ENCODE measurements around the gene NF1. TPM values are rescaled to one million over a fixed set of nuclear protein-coding genes. Genes with fewer than 3 reads are reported as not detected.

Gene NF1
- total RNA-seq, 1 experiment from 2014 or later, result 35.4 TPM

DNA sequence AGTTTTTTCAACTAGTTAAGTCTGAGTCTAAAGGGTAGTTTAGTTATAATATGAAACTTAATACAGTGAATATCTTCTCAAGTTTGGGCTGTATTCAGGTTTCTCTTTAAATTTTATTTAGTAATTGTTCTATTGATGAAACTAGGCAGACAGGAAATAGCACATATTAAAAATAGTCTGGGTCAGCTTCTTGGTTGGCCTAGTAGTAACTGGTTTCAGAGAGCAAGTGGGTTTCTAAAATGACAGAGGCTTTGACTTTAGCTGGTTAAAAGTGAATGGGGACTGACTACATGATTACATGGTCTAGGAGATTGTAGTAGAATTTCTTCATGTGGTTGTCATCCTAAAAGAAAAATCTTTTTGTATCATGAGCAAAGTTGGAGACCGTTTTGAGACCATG lies 155.5 kb downstream of the NF1 start:
- H3K27me3 Mint-ChIP-seq (ENCODE audit: low read depth), result no peaks in the 10 kb centered on the region
- ChIA-PET CTCF (interaction anchor here (1.5 kb wide), 1 partner anchor 12 kb away, joined by 5 read pairs; no protein-coding TSS in a partner anchor), POLR2A (interaction anchor here (0.6 kb wide), 1 partner anchor 107 kb away, joined by 3 read pairs; no protein-coding TSS in a partner anchor)
- no peak overlapping the region for H3K4me3 Mint-ChIP-seq
- ATAC-seq, result no peak
- no peaks in the 10 kb centered on the region for H3K9me3 Mint-ChIP-seq
- TF ChIP-seq, protein P1, sequence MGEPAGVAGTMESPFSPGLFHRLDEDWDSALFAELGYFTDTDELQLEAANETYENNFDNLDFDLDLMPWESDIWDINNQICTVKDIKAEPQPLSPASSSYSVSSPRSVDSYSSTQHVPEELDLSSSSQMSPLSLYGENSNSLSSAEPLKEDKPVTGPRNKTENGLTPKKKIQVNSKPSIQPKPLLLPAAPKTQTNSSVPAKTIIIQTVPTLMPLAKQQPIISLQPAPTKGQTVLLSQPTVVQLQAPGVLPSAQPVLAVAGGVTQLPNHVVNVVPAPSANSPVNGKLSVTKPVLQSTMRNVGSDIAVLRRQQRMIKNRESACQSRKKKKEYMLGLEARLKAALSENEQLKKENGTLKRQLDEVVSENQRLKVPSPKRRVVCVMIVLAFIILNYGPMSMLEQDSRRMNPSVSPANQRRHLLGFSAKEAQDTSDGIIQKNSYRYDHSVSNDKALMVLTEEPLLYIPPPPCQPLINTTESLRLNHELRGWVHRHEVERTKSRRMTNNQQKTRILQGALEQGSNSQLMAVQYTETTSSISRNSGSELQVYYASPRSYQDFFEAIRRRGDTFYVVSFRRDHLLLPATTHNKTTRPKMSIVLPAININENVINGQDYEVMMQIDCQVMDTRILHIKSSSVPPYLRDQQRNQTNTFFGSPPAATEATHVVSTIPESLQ (CRISPR knock-in tag; IDR thresholded peaks at IDR 0.05), result no peak
- TF ChIP-seq FOXK1 (CRISPR knock-in tag; IDR thresholded peaks at IDR 0.05) (no peak), NFYB (CRISPR knock-in tag; conservative IDR thresholded peaks at IDR 0.05; ENCODE audit: low read depth) (no peak), NFE2L1 (CRISPR knock-in tag; IDR thresholded peaks at IDR 0.05) (no peak), NFATC4 (CRISPR knock-in tag; IDR thresholded peaks at IDR 0.05) (no peak), CREM (CRISPR knock-in tag; IDR thresholded peaks at IDR 0.05) (no peak), TP53 (CRISPR knock-in tag; IDR thresholded peaks at IDR 0.05) (no peak), KAT7 (CRISPR knock-in tag; IDR thresholded peaks at IDR 0.05; ENCODE audit: borderline replicate concordance) (no peak)
- peaks cover 22% of the 10 kb centered on the region for H3K4me1 Mint-ChIP-seq
- peak overlapping the region; percentile 20; the same call in 1 of the 2 replicates for H3K27ac Mint-ChIP-seq
- DNase-seq (ENCODE audit: low spot score), result no peak
- H3K36me3 Mint-ChIP-seq, result 0 out of 2 replicates have a peak, but pooled peaks cover 4% of the 10 kb centered on the region

GRCh38 chr17:31251105-31251969 lies 156.6 kb downstream of the NF1 start:
- Mint-ChIP-seq H3K27ac (peak overlapping the region; percentile 61; the same call in 1 of the 2 replicates), H3K36me3 (0 out of 2 replicates have a peak, but pooled peaks cover 4% of the 10 kb centered on the region), H3K27me3 (ENCODE audit: low read depth) (no peaks in the 10 kb centered on the region), H3K4me3 (no peak overlapping the region), H3K4me1 (peaks cover 11% of the 10 kb centered on the region), H3K9me3 (no peaks in the 10 kb centered on the region)
- TF ChIP-seq, protein P2, sequence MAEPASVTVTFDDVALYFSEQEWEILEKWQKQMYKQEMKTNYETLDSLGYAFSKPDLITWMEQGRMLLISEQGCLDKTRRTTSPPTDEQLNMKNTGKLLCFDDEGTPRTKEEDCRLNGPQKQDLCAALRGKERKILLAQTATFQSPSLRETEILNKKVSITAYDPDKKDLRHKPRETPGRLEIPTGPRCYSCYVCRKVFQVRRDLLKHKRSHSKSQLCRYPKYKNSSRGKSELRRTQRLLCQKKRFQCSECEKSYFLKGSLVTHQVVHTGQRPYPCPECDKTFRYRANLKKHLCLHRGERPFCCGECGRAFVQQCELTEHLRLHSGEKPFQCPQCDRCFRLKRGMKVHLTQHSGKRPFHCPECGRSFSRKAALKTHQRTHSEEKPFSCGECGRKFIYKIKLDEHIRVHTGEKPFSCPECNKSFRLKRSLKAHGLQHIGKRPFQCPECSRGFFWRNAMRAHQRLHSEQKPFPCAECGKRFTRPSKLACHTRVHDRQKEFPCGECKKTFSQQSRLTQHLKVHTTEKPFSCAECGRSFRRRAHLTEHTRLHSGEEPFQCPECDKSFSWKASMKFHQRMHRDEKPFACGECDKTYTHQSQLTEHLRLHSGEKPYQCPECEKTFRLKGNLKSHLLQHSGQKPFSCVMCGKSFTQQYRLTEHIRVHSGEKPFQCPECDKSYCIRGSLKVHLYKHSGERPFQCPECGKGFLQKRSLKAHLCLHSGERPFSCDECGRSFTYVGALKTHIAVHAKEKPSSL (CRISPR knock-in tag; conservative IDR thresholded peaks at IDR 0.05), result no peak
- TF ChIP-seq, protein P3, sequence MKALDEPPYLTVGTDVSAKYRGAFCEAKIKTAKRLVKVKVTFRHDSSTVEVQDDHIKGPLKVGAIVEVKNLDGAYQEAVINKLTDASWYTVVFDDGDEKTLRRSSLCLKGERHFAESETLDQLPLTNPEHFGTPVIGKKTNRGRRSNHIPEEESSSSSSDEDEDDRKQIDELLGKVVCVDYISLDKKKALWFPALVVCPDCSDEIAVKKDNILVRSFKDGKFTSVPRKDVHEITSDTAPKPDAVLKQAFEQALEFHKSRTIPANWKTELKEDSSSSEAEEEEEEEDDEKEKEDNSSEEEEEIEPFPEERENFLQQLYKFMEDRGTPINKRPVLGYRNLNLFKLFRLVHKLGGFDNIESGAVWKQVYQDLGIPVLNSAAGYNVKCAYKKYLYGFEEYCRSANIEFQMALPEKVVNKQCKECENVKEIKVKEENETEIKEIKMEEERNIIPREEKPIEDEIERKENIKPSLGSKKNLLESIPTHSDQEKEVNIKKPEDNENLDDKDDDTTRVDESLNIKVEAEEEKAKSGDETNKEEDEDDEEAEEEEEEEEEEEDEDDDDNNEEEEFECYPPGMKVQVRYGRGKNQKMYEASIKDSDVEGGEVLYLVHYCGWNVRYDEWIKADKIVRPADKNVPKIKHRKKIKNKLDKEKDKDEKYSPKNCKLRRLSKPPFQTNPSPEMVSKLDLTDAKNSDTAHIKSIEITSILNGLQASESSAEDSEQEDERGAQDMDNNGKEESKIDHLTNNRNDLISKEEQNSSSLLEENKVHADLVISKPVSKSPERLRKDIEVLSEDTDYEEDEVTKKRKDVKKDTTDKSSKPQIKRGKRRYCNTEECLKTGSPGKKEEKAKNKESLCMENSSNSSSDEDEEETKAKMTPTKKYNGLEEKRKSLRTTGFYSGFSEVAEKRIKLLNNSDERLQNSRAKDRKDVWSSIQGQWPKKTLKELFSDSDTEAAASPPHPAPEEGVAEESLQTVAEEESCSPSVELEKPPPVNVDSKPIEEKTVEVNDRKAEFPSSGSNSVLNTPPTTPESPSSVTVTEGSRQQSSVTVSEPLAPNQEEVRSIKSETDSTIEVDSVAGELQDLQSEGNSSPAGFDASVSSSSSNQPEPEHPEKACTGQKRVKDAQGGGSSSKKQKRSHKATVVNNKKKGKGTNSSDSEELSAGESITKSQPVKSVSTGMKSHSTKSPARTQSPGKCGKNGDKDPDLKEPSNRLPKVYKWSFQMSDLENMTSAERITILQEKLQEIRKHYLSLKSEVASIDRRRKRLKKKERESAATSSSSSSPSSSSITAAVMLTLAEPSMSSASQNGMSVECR (CRISPR knock-in tag; IDR thresholded peaks at IDR 0.05; ENCODE audit: borderline replicate concordance), result no peak
- no peak for TF ChIP-seq GRHL2 (CRISPR knock-in tag; IDR thresholded peaks at IDR 0.05; ENCODE audit: insufficient replicate concordance, severe bottlenecking)
- no peak for TF ChIP-seq JUN (CRISPR knock-in tag; IDR thresholded peaks at IDR 0.05)
- no peak for TF ChIP-seq SOX15 (CRISPR knock-in tag; IDR thresholded peaks at IDR 0.05)
- TF ChIP-seq ZNF138 (CRISPR knock-in tag; conservative IDR thresholded peaks at IDR 0.05), result no peak
- no peak for TF ChIP-seq SMAD4 (CRISPR knock-in tag; IDR thresholded peaks at IDR 0.05)
- ChIA-PET POLR2A (no interaction called here), CTCF (interaction anchor here (0.5 to 1.8 kb wide), 4 partner anchors 13 to 117 kb away, joined by 3 to 8 read pairs (median 6); no protein-coding TSS in a partner anchor)
- no peak for DNase-seq (ENCODE audit: low spot score)
- no peak for ATAC-seq
